Osteocyte (in vitro differentiated cells): Measurements from ENCODE around the gene TMEM267. TPM values are rescaled to one million over a fixed set of nuclear protein-coding genes. Genes with fewer than 3 reads are reported as not detected.

Experiments
- DNase-seq: peaks from one replicate; pipeline ENCODE4 v3.0.0; 2021; ENCODE audit warnings: mixed read lengths; ENCODE audit not compliant: unreplicated experiment; ENCODE audit errors: extremely low spot score
- H3K27ac Mint-ChIP-seq: one replicate; pipeline ENCODE4 v1.8.0; 2021; ENCODE audit warnings: mild to moderate bottlenecking, mixed read lengths; ENCODE audit not compliant: unreplicated experiment
- H3K27me3 Mint-ChIP-seq: one replicate; pipeline ENCODE4 v1.8.0; 2021; ENCODE audit warnings: mixed read lengths; ENCODE audit not compliant: unreplicated experiment
- H3K36me3 Mint-ChIP-seq: one replicate; pipeline ENCODE4 v1.8.0; 2021; ENCODE audit warnings: mixed read lengths; ENCODE audit not compliant: unreplicated experiment
- H3K4me1 Mint-ChIP-seq: one replicate; pipeline ENCODE4 v1.8.0; 2021; ENCODE audit warnings: mixed read lengths; ENCODE audit not compliant: unreplicated experiment
- H3K4me3 Mint-ChIP-seq: one replicate; pipeline ENCODE4 v1.8.0; 2021; ENCODE audit warnings: mild to moderate bottlenecking, moderate library complexity, mixed read lengths; ENCODE audit not compliant: unreplicated experiment
- H3K9me3 Mint-ChIP-seq: one replicate; pipeline ENCODE4 v1.8.0; 2021; ENCODE audit warnings: mixed read lengths; ENCODE audit not compliant: unreplicated experiment
- CTCF ChIP-seq: fragments of 200-600 bp; sonication (generic); IDR thresholded peaks from 2 replicates; pipeline ENCODE4 v1.5.0; 2021; ENCODE audit warnings: antibody characterized with exemption, mild to moderate bottlenecking, moderate library complexity
- total RNA-seq: library from RNA; stranded (reverse); gene quantifications from 2 replicates; pipeline ENCODE4 v1.2.1, GENCODE V29; 2021

The TMEM267 gene
- total RNA-seq, 1 donor from 2014 or later, result 22.5 TPM

GRCh38 chr5:43421450-43422133, 62.1 kb downstream of the TMEM267 start:
- DNase-seq, result no peak
- Mint-ChIP-seq H3K27me3 (peaks cover 17% of the 10 kb centered on the region), H3K4me1 (peaks cover 12% of the 10 kb centered on the region), H3K9me3 (no peaks in the 10 kb centered on the region), H3K27ac (no peak overlapping the region), H3K36me3 (no peaks in the 10 kb centered on the region), H3K4me3 (no peak overlapping the region)
- no peak for TF ChIP-seq CTCF

DNA sequence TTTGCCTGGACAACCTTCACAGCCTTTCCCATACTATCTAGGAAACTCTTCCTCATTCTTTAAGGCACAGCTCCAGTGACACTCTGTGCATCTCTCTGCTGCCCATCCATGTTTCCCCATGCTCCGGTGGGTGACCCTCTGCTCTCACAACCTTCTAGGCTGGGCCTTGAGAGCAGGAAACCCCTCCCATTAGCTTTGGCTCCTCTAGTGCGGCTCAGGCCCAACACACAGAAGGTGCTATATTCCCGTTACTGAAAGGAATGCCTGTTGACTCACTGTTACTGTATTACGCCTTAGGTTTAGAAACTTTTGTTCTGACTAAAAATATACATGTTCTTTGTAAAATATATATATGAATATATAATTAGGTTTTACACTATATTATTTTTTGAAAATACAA, 63.4 kb downstream of the TMEM267 start:
- DNase-seq, result no peak
- Mint-ChIP-seq H3K36me3 (no peaks in the 10 kb centered on the region), H3K9me3 (no peaks in the 10 kb centered on the region), H3K4me3 (no peak overlapping the region), H3K27me3 (peaks cover 21% of the 10 kb centered on the region), H3K4me1 (peaks cover 8% of the 10 kb centered on the region), H3K27ac (no peak overlapping the region)
- no peak for TF ChIP-seq CTCF

- H3K4me1 Mint-ChIP-seq, result peaks cover 8% of the 10 kb centered on the region
- H3K4me3 Mint-ChIP-seq, result no peak overlapping the region
- peaks cover 21% of the 10 kb centered on the region for H3K27me3 Mint-ChIP-seq
- no peak overlapping the region for H3K27ac Mint-ChIP-seq
- H3K9me3 Mint-ChIP-seq, result no peaks in the 10 kb centered on the region
- no peak for TF ChIP-seq CTCF
- no peak for DNase-seq
- no peaks in the 10 kb centered on the region for H3K36me3 Mint-ChIP-seq
These were observed 65.1 kb downstream of the TMEM267 start for GRCh38 chr5:43418561-43418960.

DNA sequence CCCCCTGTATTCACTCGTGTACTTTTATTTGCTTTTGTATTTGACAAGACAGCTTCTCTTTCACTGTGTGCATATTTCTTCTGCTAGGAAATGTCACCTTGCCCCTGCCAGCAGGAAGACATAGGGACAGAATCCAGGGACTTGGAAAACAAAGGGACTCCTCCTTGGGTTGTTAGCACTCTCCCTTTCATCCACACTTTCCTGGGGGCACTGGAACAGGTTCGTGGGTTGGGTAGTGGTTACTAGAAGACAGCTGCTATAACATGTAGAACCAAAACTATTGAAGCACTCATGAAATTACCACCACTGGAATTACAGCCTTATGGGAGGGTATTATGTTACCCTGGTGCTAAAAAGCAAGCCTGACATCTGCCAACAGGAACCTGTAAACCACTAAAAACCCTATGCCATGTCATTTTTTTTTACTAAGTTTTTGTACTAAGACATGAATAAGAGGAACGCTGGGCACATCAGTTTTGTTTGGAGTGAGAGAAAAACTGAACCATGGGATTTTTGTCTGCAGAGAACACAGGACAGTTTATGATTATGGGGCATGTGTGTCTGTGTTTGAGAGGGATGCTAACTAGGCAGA, 66.8 kb downstream of the TMEM267 start:
- no peak for TF ChIP-seq CTCF
- H3K36me3 Mint-ChIP-seq, result no peaks in the 10 kb centered on the region
- DNase-seq, result no peak
- H3K4me1 Mint-ChIP-seq, result peaks cover 3% of the 10 kb centered on the region
- peaks cover 21% of the 10 kb centered on the region for H3K27me3 Mint-ChIP-seq
- no peaks in the 10 kb centered on the region for H3K9me3 Mint-ChIP-seq
- no peak overlapping the region for H3K27ac Mint-ChIP-seq
- H3K4me3 Mint-ChIP-seq, result no peak overlapping the region

DNA sequence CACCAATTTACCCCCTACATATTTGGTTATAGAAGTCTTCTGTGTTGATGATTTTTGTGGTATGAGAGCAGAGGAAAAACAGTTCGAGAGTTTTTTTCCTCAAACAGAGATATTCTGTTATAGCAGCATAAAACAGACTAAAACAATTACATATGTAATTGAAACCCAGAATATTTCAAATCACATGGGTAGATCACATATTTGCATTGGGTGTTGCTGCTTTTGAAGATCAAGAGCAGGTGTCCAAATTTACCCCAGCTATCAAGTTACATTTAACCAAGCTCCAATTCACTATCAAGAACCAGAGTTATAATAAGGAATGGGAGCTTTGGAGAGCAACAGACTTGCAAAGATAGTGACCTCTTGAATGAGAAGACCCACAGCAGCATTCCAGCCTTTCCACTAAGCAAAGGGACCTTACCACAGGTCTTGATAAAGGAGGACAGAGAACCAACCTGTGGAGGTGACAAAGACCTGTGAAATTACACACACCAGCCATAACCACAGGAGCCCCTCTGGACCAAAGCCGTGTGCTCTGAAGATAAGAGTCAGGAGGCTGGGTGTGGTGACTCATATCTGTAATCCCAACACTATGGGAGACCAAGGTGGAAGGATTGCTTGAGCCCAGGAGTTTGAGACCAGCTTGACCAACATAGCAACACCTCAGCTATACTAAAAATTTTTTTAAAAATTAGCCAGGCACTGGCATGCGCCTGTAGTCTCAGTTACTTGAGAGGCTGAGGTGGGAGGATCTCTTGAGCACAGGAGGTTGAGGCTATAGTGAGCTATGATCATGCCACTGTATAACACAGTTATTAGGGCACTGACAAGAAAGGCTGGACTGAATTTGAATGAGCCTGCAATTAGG, 67.5 kb downstream of the TMEM267 start:
- Mint-ChIP-seq H3K27ac (no peak overlapping the region), H3K36me3 (no peaks in the 10 kb centered on the region), H3K9me3 (no peaks in the 10 kb centered on the region), H3K27me3 (peaks cover 21% of the 10 kb centered on the region), H3K4me3 (no peak overlapping the region), H3K4me1 (no peaks in the 10 kb centered on the region)
- no peak for DNase-seq
- no peak for TF ChIP-seq CTCF
